H1 (cell line): Measurements from ENCODE around the gene ACP6. TPM values are rescaled to one million over a fixed set of nuclear protein-coding genes. Genes with fewer than 3 reads are reported as not detected.

Experiments
- CTCF ChIA-PET: fragments of 300-600 bp; sonication (Branson Sonifier 250); formaldehyde crosslinking; loops from one replicate; lab custom pipeline; 2021; ENCODE audit not compliant: partially characterized antibody; lab: Charles Lee
- POLR2A ChIA-PET: fragments of 300-600 bp; sonication (Branson Sonifier 250); formaldehyde crosslinking; loops from one replicate; lab custom pipeline; 2021; ENCODE audit warnings: inconsistent platforms; ENCODE audit not compliant: partially characterized antibody; lab: Charles Lee
- DNase-seq, 2 experiments: peaks; one replicate each; pipeline versions ENCODE4 v3.0.0 to v3.0.0-alpha.2; 2010 to 2022; ENCODE audit warnings: low spot score in 2 of 2, low read depth in 1 of 2, mixed read lengths in 1 of 2
- FAIRE-seq: peaks from 2 replicates; lab custom pipeline; 2011; peaks lifted over from hg19 to GRCh38; lab: Jason Lieb, UNC
- H2AFZ ChIP-seq: 2 replicates; pipeline ENCODE4 v1.8.1; 2012; ENCODE audit warnings: low read length, inconsistent platforms
- H2AK5ac ChIP-seq: 2 replicates; pipeline ENCODE4 v1.6.1; 2013; ENCODE audit warnings: low read depth, low read length
- H2BK120ac ChIP-seq: replicated peaks from 2 replicates; pipeline ENCODE3; 2013; ENCODE audit warnings: low read depth, low read length, inconsistent platforms
- H2BK12ac ChIP-seq: 2 replicates; pipeline ENCODE4 v1.6.1; 2013; ENCODE audit warnings: low read depth, low read length
- H2BK15ac ChIP-seq: 2 replicates; pipeline ENCODE4 v1.6.1; 2013; ENCODE audit warnings: low read length
- H2BK20ac ChIP-seq: 2 replicates; pipeline ENCODE4 v1.6.1; 2013; ENCODE audit warnings: low read length
- H2BK5ac ChIP-seq: 2 replicates; pipeline ENCODE4 v1.6.1; 2013; ENCODE audit warnings: low read depth, low read length
- H3K14ac ChIP-seq: 2 replicates; pipeline ENCODE4 v1.6.1; 2013; ENCODE audit warnings: inconsistent platforms; ENCODE audit not compliant: insufficient read length
- H3K18ac ChIP-seq: 2 replicates; pipeline ENCODE4 v1.6.1; 2013; ENCODE audit warnings: low read length; ENCODE audit errors: extremely low read depth
- H3K23ac ChIP-seq: 2 replicates; pipeline ENCODE4 v1.6.1; 2013; ENCODE audit warnings: inconsistent platforms; ENCODE audit not compliant: insufficient read length
- H3K23me2 ChIP-seq: 2 replicates; pipeline ENCODE4 v1.6.1; 2013; ENCODE audit warnings: low read depth, low read length
- H3K27ac ChIP-seq: 2 replicates; pipeline ENCODE4 v1.6.1; 2011; ENCODE audit warnings: low read depth, low read length, inconsistent platforms
- H3K27me3 ChIP-seq, 4 experiments: replicated peaks in 1 of 4; 1 replicate in 1 of 4; 2 replicates in 3 of 4; pipeline versions ENCODE4 v1.6.1 to v1.8.1; 2011 to 2013; ENCODE audit warnings: low read length in 3 of 4, mild to moderate bottlenecking in 3 of 4, inconsistent platforms in 2 of 4, mixed read lengths in 2 of 4, moderate library complexity in 1 of 4; ENCODE audit not compliant: control insufficient read depth in 3 of 4, insufficient read depth in 3 of 4; ENCODE audit errors: extremely low read depth in 1 of 4
- H3K36me3 ChIP-seq, 4 experiments: 2 replicates each; pipeline versions ENCODE4 v1.6.1 to v1.8.1; 2011 to 2013; ENCODE audit warnings: mild to moderate bottlenecking in 4 of 4, low read length in 3 of 4, moderate library complexity in 2 of 4, control low read depth in 1 of 4, inconsistent platforms in 1 of 4; ENCODE audit not compliant: insufficient read depth in 4 of 4, control insufficient read depth in 2 of 4
- H3K4ac ChIP-seq: replicated peaks from 2 replicates; pipeline ENCODE3; 2013; ENCODE audit warnings: low read length, low read depth, mixed read lengths, inconsistent platforms; ENCODE audit not compliant: insufficient read length
- H3K4me1 ChIP-seq, 4 experiments: replicated peaks in 1 of 4; 1 replicate in 1 of 4; 2 replicates in 3 of 4; pipeline versions ENCODE4 v1.6.1 to v1.8.1; 2011 to 2013; ENCODE audit warnings: low read length in 3 of 4, inconsistent platforms in 2 of 4, mixed read lengths in 1 of 4; ENCODE audit not compliant: insufficient read depth in 4 of 4, control insufficient read depth in 3 of 4
- H3K4me2 ChIP-seq, 2 experiments: 2 replicates each; pipeline versions ENCODE4 v1.6.1 to v1.8.1; 2011 to 2013; ENCODE audit warnings: low read depth in 2 of 2, low read length in 2 of 2, control low read depth in 1 of 2, inconsistent platforms in 1 of 2, mild to moderate bottlenecking in 1 of 2; ENCODE audit not compliant: insufficient read depth in 1 of 2
- H3K4me3 ChIP-seq, 4 experiments: fragments of 200-600, 300-600 bp in 1 of 4; sonication (generic), shearing (Covaris generic), sonication (Bioruptor Twin) in 1 of 4; 2 replicates each; pipeline versions ENCODE4 v1.5.1 to v1.8.1; 2011 to 2016; ENCODE audit warnings: low read length in 4 of 4, low read depth in 3 of 4, control low read depth in 2 of 4, inconsistent platforms in 2 of 4, mild to moderate bottlenecking in 2 of 4, mixed read lengths in 1 of 4, moderate library complexity in 1 of 4; ENCODE audit not compliant: insufficient read depth in 2 of 4; ENCODE audit errors: extremely low read depth in 1 of 4
- H3K56ac ChIP-seq: replicated peaks from 2 replicates; pipeline ENCODE3; 2013; ENCODE audit warnings: low read depth, mild to moderate bottlenecking, mixed read lengths, low read length, inconsistent platforms; ENCODE audit not compliant: insufficient read length
- H3K79me1 ChIP-seq: 2 replicates; pipeline ENCODE4 v1.6.1; 2013; ENCODE audit warnings: low read depth, low read length, control low read depth
- H3K79me2 ChIP-seq, 2 experiments: 2 replicates each; pipeline versions ENCODE4 v1.6.1 to v1.8.1; 2012 to 2013; ENCODE audit warnings: low read length in 2 of 2, mild to moderate bottlenecking in 2 of 2, inconsistent platforms in 1 of 2; ENCODE audit not compliant: insufficient read depth in 2 of 2, control insufficient read depth in 1 of 2
- H3K9ac ChIP-seq, 4 experiments: replicated peaks in 1 of 4; 1 replicate in 1 of 4; 2 replicates in 3 of 4; pipeline versions ENCODE4 v1.6.1 to v1.8.1; 2011 to 2013; ENCODE audit warnings: low read depth in 3 of 4, low read length in 3 of 4, control low read depth in 2 of 4, mild to moderate bottlenecking in 2 of 4, moderate library complexity in 2 of 4, inconsistent platforms in 1 of 4; ENCODE audit errors: extremely low read depth in 1 of 4
- H3K9me3 ChIP-seq, 2 experiments: 2 replicates each; pipeline versions ENCODE4 v1.6.1 to v1.8.1; 2012 to 2013; ENCODE audit warnings: mild to moderate bottlenecking in 2 of 2, moderate library complexity in 2 of 2, control low read depth in 1 of 2, inconsistent platforms in 1 of 2, low read depth in 1 of 2, low read length in 1 of 2, mixed read lengths in 1 of 2; ENCODE audit not compliant: insufficient read depth in 2 of 2
- H4K20me1 ChIP-seq, 2 experiments: replicated peaks in 1 of 2; 2 replicates each; pipeline versions ENCODE3 to v1.8.1; 2011 to 2013; ENCODE audit warnings: inconsistent platforms in 2 of 2, low read length in 2 of 2, mild to moderate bottlenecking in 1 of 2; ENCODE audit not compliant: insufficient read depth in 2 of 2, control insufficient read depth in 1 of 2
- H4K5ac ChIP-seq: 2 replicates; pipeline ENCODE4 v1.6.1; 2013; ENCODE audit warnings: low read length, low read depth, mixed read lengths, inconsistent platforms; ENCODE audit not compliant: insufficient read length
- H4K8ac ChIP-seq: 2 replicates; pipeline ENCODE4 v1.8.0; 2013; ENCODE audit warnings: mild to moderate bottlenecking, moderate library complexity, low read length, inconsistent platforms; ENCODE audit not compliant: insufficient read depth; ENCODE audit errors: extremely low read depth
- H4K91ac ChIP-seq: replicated peaks from 2 replicates; pipeline ENCODE3; 2013; ENCODE audit warnings: low read length, mixed read lengths, inconsistent platforms; ENCODE audit not compliant: insufficient read length
- CHD1 ChIP-seq: IDR thresholded peaks from 2 replicates; pipeline ENCODE4 v1.6.1; 2012; ENCODE audit warnings: low read depth, low read length, improper control_type of control experiment
- KDM1A ChIP-seq: fragments of 200-600, 300-600 bp; sonication (generic); IDR thresholded peaks from 2 replicates; pipeline ENCODE4 v1.7.1; 2016; ENCODE audit warnings: mild to moderate bottlenecking, low read length, borderline replicate concordance
- RAD21 ChIP-seq, 2 experiments: IDR thresholded peaks in 1 of 2; conservative IDR thresholded peaks in 1 of 2; 2 replicates each; pipeline ENCODE4 v1.6.1; 2011; ENCODE audit warnings: low read depth in 2 of 2, low read length in 2 of 2, improper control_type of control experiment in 1 of 2, inconsistent platforms in 1 of 2, mild to moderate bottlenecking in 1 of 2, moderate library complexity in 1 of 2
- RBBP5 ChIP-seq: IDR thresholded peaks from 2 replicates; pipeline ENCODE4 v1.7.1; 2012; ENCODE audit warnings: low read depth, mild to moderate bottlenecking, inconsistent platforms, low read length, moderate library complexity, borderline replicate concordance
- SIRT6 ChIP-seq: IDR thresholded peaks from one replicate; pipeline ENCODE4 v1.7.1; 2012; ENCODE audit warnings: low read length, inconsistent platforms
- USF2 ChIP-seq: IDR thresholded peaks from 2 replicates; pipeline ENCODE4 v1.6.1; 2011; ENCODE audit warnings: low read length, improper control_type of control experiment
- ZNF274 ChIP-seq: IDR thresholded peaks from 2 replicates; pipeline ENCODE4 v1.7.0; 2012; ENCODE audit warnings: low read length, borderline replicate concordance; ENCODE audit errors: extremely low read depth
- WGBS, 2 experiments: shearing (Covaris generic) in 1 of 2; methylation state at CpG; one replicate each; pipeline versions ENCODE4 v1.1.6 to v1.1.7; 2013 to 2015; ENCODE audit warnings: low lambda C conversion rate in 2 of 2, mixed read lengths in 2 of 2, inconsistent platforms in 1 of 2, low coverage in 1 of 2, missing lambda C conversion rate in 1 of 2; ENCODE audit not compliant: insufficient replicate concordance in 2 of 2, insufficient coverage in 1 of 2, insufficient read length in 1 of 2; ENCODE audit errors: extremely low coverage in 1 of 2, missing lambda C conversion rate in 1 of 2; 5-methylcytosine and 5-hydroxymethylcytosine counted together
- polyA plus RNA-seq, 7 experiments: library from polyadenylated mRNA; depleted of rRNA in 3 of 7; stranded (reverse) in 5 of 7; unstranded in 2 of 7; fragments of >200 nt in 5 of 7; fragments of 200-250 nt in 2 of 7; gene quantifications; 1 replicate in 5 of 7; 2 replicates in 1 of 7; 4 replicates in 1 of 7; pipeline versions ENCODE4 v1.2.1 to v1.2.3, GENCODE V29; 2011 to 2013; ENCODE audit warnings: missing spikeins in 2 of 7, mixed read lengths in 2 of 7
- total RNA-seq: library from RNA; stranded (reverse); fragmentation: NEBNext Ultra II Directional; extraction: Animal tissue kit (Norgen Biotek cat#: 25700); gene quantifications from 2 replicates; pipeline ENCODE4 v1.2.1, GENCODE V29; 2021
- TF ChIP-seq, protein P1 (sequence below), 3 experiments: IDR thresholded peaks; 1 replicate in 2 of 3; 2 replicates in 1 of 3; pipeline versions ENCODE4 v1.5.1 to v1.6.1; 2011; ENCODE audit warnings: low read length in 3 of 3, mild to moderate bottlenecking in 3 of 3, inconsistent platforms in 2 of 3, low read depth in 1 of 3, moderate library complexity in 1 of 3; ENCODE audit not compliant: insufficient read depth in 1 of 3; ENCODE audit errors: control extremely low read depth in 1 of 3

ACP6 gene
- total and polyA plus RNA-seq, 2 of the 8 experiments (the other 6 are each of a cell fraction or from before 2014, with no cell fraction given): 11.4 to 17.7 TPM

DNA sequence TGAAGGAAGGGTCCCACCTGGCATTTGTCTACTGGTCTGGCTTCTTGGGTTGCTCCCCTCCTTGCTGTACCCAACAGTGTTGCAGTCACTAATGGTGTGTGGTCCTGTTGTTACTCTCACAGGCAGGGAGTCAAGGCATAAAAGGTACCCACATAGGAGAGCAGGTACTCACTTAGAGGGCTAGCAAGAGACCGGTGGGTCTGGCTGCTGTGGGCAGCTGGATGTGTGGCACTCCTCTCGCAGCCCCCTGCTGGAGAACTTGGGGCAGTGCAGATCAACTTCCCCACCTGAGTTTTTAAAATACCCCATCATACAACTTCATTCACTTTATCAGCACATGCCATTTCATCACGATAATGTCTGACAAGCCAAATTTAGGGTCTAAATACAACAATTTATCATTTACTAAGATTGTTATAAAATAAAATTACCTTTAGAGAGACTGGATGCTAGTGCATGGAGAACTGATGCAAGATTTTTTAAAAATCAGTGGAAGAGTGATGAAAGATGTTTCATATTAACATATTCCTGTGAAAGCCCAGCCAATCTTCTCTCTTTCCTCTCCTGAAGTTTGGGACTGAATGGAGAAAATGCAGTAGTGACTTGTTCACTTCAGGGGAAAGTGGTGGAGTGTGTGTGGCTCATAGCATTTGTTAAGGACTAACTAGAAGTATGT, 42.8 kb downstream of the ACP6 start:
- H3K27me3 ChIP-seq: no peaks in the 10 kb centered on the region
- DNase-seq (peak in 1 of 2 experiments; percentile 66), FAIRE-seq (no peak)
- H3K56ac ChIP-seq: no peak overlapping the region
- no peak overlapping the region for H4K8ac ChIP-seq
- H3K79me1 ChIP-seq: no peaks in the 10 kb centered on the region
- no peak overlapping the region for H2AFZ ChIP-seq
- no peak overlapping the region for H2BK15ac ChIP-seq
- peaks cover 4 to 12% (median 8%) of the 10 kb centered on the region in 4 experiments; a peak in 7 of 8 replicates for H3K36me3 ChIP-seq
- H3K79me2 ChIP-seq: no peaks in the 10 kb centered on the region
- no peak overlapping the region for H2BK5ac ChIP-seq
- H3K9ac ChIP-seq: no peak overlapping the region
- no peak for TF ChIP-seq ZNF274
- peak; percentile 73 to 76 for TF ChIP-seq RAD21 (IDR thresholded peaks at IDR 0.05 in 1 of 2, conservative IDR thresholded peaks at IDR 0.05 in 1 of 2; ENCODE audit: low read depth in 2 of 2, low read length in 2 of 2)
- TF ChIP-seq KDM1A: peak; percentile 80; the same call in 1 of the 2 replicates
- no peak for TF ChIP-seq SIRT6
- TF ChIP-seq CHD1: no peak
- TF ChIP-seq, protein P1, sequence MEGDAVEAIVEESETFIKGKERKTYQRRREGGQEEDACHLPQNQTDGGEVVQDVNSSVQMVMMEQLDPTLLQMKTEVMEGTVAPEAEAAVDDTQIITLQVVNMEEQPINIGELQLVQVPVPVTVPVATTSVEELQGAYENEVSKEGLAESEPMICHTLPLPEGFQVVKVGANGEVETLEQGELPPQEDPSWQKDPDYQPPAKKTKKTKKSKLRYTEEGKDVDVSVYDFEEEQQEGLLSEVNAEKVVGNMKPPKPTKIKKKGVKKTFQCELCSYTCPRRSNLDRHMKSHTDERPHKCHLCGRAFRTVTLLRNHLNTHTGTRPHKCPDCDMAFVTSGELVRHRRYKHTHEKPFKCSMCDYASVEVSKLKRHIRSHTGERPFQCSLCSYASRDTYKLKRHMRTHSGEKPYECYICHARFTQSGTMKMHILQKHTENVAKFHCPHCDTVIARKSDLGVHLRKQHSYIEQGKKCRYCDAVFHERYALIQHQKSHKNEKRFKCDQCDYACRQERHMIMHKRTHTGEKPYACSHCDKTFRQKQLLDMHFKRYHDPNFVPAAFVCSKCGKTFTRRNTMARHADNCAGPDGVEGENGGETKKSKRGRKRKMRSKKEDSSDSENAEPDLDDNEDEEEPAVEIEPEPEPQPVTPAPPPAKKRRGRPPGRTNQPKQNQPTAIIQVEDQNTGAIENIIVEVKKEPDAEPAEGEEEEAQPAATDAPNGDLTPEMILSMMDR (IDR thresholded peaks at IDR 0.05; ENCODE audit: control extremely low read depth in 1 of 3, insufficient read depth in 1 of 3, low read depth in 1 of 3, low read length in 3 of 3): peak; percentile 82 to 91 (median 86)
- TF ChIP-seq RBBP5: no peak
- no peak for TF ChIP-seq USF2
- H2BK20ac ChIP-seq: no peak overlapping the region
- no peak overlapping the region for H2BK12ac ChIP-seq
- H3K18ac ChIP-seq: no peak overlapping the region
- no peak overlapping the region for H3K27ac ChIP-seq
- 57% methylated on average over 3 of the region's 3 CpGs; no CpG with 5 or more reads in 1 of the 2 experiments for WGBS, 2 experiments
- H3K23me2 ChIP-seq: no peaks in the 10 kb centered on the region; the same call in 1 of the 2 replicates
- H3K14ac ChIP-seq: no peak overlapping the region
- POLR2A ChIA-PET: interaction anchor here (0.9 to 1.7 kb wide), 2 partner anchors 124 to 131 kb away, joined by 3 read pairs; no protein-coding TSS in a partner anchor
- H3K4me3 ChIP-seq: no peak overlapping the region
- no peak overlapping the region for H2BK120ac ChIP-seq
- no peak overlapping the region for H3K23ac ChIP-seq
- H2AK5ac ChIP-seq: no peak overlapping the region
- peaks cover 0 to 1% (median 0%) of the 10 kb centered on the region in 4 experiments; a peak in 3 of 7 replicates for H3K4me1 ChIP-seq
- H4K20me1 ChIP-seq: peaks cover 1 to 4% of the 10 kb centered on the region in 2 experiments
- H4K5ac ChIP-seq: no peak overlapping the region
- no peak overlapping the region for H3K4ac ChIP-seq
- no peaks in the 10 kb centered on the region for H3K9me3 ChIP-seq
- H4K91ac ChIP-seq: no peak overlapping the region
- H3K4me2 ChIP-seq: no peak overlapping the region
- CTCF ChIA-PET: interaction anchor here (0.7 to 4.3 kb wide), 29 partner anchors 8 to 358 kb away, joined by 3 to 43 read pairs (median 5); a partner anchor contains a TSS
